Stimulated activated CD8-positive, alpha-beta memory T cell treated with anti-CD3 and anti-CD28 coated beads, Interleukin-2, amount 100 ng/mL, for 1 hour (primary cell): Measurements from ENCODE around the gene INPP5J.
"Not testable (repeated sequence)": the region's sequence is repeated elsewhere in the genome, so short reads cannot be mapped to it uniquely, and the experiment has no call there.

Experiments
- DNase-seq, 2 donors: peaks; one replicate each; pipeline ENCODE4 v3.0.0-alpha.2; 2020; ENCODE audit warnings: low read depth in 2 of 2

INPP5J gene

DNA sequence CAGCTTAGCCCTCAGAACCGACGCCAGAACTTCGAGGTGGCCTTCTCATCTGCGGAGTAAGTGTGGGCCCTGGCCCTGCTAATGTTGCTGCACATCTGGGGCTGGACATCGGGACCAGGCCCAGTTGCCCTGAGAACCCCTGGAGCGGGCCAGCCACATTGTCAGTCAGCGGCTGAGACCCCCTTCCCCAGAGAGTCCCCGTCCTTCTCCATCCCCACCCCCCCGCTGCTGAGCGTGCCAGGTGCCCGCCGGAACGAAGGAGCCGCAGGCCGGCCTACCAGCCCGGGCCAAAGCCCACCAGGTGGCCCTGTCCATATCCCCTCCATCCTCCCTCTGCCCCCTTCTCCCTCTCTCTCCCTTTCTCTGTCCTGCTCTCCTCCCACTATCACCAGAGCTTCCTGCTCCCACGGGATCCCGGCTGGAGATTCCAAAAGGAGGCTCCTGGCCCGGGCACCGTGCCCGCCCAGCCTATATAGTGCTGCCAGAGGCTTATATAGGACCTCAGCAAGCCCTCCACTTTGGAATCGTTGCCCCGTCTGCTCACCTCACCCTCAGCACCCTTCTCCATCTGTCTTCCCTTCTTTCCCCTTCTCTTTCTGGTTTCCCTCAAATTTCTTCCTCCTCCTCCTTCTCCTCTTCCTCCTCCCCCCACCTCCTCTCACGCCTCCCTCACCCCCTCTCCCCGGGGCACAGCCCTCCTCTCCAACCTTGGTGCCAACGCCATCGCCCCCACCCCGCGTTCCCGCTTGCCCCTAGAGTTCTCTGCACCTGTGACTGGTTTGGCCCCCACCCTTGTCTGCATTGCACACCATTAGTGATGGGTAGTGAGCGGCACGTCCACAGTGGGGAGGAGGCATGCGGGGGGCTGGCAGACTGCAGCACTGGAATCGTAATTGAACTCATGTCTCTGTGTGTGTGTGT, 22.7 kb upstream of the INPP5J start:
- DNase-seq: no peak

DNA sequence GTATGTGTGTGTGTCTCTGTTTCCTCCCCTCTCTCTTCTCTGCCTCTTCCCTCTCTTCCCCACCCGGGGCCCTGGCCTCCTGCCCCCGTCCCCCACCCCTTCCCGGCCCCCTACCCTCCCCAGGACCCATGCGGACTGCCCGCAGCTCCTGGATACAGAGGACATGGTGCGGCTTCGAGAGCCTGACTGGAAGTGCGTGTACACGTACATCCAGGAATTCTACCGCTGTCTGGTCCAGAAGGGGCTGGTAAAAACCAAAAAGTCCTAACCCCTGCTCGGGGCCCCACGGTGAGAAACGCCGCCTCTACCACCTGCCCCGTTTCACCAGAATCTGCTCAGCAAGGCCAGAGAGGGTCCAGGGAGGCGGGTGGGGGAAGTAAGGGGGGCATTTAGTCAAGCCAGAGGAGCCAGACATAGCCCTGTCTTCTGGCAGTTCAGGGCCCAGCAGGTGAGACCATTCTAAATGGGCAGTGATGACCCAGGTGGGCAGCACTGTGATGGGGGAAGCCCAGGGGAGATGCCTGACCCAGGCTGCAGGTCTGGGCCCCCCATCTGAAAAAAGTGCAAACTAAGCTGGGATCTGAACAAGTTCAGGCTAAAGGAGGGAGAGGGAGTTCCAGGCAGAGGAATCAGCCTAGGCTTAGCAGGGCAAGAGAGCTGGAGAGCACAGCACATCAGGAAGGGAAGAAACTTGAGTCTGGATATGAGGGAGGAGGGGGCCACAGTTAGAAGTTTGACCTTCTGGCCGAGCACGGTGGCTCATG, 21.8 kb upstream of the INPP5J start:
- DNase-seq: no peak

DNA sequence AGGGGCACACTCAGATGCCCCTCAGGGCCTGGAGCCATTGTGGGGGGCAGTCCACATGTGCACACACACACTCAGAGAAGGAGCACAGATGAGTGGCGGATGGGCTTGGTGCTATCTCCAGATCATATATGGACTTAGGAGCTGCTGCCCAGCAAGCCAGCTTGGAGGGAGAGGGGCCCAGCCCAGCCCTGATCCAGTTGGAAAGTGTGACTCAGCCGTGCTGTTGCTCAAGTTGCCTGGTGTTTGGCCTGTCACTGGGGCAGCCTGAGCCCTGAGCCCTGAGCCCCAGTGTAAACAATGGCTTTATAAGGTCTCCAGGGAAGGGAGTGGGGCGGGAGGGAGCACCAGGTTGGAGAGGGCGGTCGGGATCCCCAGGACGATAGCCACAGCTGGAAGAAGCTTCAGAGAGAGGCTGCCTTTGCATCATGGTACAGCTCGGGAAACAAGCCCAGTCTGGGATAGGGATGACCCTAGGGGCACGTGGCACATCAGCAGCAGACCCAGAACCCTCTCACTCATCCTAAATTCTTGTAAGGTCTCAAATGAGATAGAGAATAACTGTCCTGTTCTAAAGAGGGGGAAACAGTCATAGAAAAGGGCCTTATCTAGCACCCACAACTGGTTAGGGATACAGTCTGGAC, 20.2 kb upstream of the INPP5J start:
- no peak for DNase-seq

DNA sequence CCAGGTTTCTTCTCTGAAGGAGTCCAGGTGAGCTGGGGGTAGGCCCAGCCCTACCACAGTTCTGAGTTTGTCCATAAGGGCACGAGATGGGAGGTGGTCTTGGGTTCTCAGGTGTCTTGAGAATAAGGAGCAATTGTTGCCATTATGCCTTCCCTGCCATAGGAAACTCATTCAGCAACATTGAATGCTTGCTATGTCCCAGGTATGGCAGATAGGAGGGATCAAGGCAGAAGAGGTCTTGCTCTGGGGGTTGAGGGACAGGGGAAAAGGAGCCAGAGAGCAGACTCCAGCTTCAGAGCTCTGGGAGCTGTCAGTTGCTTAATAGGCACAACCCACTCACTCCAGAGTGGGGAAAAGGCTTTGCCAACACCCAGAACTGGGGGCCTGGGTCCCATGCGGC, 19.7 kb upstream of the INPP5J start:
- no peak for DNase-seq

DNA sequence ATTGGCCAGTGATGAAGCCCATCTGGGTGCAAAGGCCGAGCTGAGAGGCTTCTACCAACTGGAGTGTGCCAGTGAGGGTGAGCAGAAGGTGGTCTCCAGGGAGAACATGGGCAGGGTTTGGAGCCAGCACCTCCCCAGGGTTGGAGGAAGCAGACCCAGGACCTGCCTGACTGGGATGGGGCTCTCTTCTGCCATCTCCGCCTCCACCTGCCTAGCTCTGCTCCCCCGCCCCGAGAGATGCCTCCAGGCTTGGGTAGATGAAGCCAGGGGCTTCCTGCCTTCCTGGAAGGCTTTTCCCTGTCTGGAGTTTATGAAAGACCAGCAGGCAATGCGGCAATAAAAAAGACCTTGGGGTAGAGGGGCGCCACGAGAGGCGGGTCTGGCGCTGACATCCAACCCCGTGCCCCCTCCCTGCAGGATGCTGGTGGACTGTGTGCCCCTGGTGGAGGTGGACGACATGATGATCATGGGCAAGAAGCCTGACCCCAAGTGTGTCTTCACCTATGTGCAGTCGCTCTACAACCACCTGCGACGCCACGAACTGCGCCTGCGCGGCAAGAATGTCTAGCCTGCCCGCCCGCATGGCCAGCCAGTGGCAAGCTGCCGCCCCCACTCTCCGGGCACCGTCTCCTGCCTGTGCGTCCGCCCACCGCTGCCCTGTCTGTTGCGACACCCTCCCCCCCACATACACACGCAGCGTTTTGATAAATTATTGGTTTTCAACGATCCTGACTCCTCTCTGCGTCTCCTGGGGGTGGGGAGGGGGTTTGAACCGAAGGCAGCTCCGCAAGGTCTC, 18.7 kb upstream of the INPP5J start:
- no peak for DNase-seq

DNA sequence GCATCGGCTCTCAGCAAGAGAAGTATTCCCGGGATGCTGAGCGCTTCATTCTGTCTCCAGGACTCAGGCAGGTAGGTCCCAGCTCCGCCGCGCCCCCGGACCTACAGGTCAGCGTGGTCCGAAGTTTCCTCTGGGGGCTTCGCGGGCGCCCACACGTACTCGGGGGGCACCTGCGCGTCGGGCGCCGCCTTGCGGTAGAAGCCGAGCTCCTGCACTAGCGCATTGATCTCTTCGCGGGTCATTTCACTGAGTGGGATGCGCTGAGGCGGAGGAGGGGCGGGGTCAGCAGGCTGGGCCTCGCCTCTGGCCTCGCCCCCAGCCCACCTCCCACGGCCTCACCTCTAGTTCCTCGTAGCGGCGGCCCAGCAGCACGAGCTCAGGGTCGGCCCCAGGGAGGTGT, 17.9 kb upstream of the INPP5J start:
- no peak for DNase-seq

DNA sequence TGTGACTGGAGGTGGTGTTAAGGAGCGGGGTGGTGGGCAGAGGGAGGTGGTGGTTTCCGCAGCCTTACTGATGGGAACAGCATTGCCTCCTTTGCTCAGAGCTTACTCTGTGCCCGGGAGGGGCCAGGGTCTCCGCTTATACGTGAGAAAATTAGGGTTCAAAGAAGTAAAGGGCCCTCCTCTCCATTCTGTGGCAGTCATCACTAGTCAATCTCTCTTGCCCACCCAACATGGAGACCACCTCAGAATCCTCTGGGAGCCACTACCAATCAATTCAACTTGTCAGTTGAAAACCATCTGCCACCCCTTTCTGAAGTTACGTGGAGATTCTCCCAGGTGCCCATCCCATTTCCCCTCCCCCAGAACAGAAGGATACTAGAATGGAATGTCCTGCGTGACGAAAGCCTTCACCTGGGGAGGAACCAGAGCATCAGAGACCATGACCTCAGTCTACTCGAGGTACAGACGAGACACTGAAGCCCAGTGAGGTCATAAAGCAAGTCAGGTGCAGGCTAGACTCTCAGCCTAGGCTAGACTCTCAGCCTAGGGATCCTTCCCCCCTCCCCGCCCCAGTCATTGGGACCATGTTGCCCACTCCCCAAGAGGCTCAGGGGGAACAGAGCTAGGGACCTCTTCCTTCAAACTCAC, 17.4 kb upstream of the INPP5J start:
- DNase-seq: no peak

DNA sequence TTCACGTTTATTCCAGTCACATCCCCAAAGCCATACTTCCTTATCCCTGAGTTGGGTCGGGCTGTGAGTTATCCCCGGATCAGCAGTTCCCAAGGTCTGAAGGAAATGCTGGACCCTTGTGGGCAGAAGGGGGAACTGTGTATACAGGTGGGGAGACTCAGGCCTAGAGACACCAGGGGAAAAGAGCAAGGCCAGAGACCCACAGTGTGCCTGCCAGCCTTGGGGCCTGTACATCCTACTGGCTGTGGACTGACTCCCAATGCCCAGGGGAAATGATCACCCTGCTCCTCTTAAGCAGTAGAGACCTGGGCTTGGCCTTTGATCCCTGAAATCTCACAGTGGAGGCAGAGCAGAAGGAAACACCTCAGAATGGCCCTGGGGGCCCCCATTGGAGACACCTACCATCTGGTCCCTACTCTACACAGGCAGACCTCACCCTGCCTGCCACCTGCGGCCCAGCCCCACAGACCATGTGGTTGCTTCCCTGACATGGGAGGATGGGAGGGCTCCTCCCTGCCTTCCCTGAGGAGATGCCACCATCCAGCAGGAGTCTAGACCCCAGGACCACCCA, 16.7 kb upstream of the INPP5J start:
- DNase-seq: no peak

DNA sequence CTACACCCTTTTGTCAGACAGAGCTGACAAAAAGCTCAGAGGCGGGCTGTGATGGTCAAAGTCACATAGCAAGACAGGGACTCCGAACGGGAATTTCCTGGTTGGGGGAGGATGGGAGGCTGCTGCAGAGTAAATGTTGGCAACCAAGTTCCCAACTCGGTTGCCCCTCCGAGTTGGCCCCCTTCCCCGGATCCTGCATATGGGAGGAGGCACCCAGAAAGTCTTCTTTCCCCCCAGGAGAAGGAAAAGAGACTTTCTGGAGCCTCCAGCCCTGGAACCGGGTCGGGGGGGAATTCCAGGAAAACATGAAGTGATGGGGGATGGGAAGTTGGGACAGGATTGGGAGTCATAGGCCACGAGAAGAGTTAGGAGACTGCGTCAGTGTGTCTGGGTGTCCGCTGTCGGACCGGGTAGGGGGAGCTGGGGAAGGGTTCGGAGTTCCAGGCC, 16.0 kb upstream of the INPP5J start:
- DNase-seq: no peak

DNA sequence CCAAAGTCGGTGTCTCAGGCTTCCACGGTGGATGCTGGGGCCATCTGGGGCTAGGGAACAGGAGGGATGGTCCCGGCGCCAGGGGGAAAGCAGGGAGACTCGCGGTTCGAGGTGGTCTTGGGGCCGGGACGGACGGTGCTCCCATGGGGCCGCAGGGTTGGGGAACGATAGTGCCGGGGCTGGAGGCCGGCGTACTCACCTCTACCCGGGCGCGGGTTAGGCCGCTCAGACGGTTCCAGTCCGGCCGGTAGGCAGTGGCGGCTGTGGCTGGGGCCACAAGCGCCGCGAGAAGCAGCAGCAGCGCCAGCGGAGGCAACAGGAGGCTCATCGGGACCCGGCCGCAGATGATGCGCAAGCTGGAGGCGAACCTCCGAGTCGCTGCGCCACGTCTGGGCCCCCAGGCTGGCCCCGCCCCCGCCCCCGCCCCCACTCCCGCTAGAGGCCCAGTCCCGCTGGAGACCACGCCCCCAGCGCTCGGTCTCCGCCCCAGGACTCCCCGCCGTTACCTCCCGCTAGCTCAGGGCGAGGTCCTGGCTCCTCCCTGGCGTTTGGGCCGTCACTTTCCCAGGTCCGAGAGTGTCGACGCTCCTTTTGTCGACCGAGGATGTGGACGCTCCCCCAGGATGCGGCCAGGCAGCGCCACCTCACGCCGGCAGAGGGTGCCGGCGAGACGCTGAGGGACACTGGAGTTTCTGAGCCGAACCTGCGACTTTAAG, 15.4 kb upstream of the INPP5J start, which contains the start of gene SELENOM:
TSS of gene SELENOM (minus strand) at position 391 of the 716 bp plus-strand sequence. CDS start at position 328, 63 bp downstream.
- DNase-seq: peak; percentile 62 to 73

DNA sequence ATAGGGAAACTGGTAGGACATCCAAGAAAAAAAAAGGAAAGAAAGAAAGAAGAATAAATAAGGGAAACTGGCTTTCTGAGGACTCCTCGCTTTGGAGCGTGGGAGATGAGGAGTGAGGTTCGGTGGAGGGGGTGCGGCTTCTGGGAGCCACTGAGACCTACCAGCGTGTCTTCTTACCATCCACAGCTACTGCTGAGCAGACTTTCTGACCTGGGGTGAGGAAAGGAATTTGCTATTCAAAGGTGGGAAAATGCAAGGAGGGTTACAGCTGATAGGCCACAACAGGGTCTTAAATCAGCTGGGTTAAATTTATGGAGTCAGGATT, 14.9 kb upstream of the INPP5J start:
- DNase-seq: no peak

DNA sequence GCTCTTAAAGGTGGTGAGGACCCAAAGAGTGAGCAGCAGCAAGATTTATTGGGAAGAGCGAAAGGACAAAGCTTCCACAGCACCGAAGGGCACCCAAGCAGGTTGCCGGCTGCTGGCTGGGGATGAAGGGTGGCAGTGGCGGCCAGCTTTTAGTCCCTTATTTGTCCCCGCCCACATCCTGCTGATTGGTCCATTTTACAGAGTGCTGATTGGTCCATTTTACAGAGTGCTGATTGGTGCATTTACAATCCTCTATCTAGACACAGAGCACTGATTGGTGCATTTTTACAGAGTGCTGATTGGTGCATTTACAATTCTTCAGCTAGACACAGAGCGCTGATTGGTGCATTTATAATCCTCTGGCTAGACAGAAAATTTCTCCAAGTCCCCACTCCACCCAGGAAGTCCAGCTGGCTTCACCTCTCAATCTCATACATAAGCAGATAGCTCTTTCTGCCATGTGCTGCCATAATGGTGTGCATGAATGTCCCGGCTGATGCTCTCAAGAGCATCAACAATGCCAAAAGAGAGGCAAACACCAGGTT, 10.1 kb upstream of the INPP5J start:
- not testable (repeated sequence) for DNase-seq

DNA sequence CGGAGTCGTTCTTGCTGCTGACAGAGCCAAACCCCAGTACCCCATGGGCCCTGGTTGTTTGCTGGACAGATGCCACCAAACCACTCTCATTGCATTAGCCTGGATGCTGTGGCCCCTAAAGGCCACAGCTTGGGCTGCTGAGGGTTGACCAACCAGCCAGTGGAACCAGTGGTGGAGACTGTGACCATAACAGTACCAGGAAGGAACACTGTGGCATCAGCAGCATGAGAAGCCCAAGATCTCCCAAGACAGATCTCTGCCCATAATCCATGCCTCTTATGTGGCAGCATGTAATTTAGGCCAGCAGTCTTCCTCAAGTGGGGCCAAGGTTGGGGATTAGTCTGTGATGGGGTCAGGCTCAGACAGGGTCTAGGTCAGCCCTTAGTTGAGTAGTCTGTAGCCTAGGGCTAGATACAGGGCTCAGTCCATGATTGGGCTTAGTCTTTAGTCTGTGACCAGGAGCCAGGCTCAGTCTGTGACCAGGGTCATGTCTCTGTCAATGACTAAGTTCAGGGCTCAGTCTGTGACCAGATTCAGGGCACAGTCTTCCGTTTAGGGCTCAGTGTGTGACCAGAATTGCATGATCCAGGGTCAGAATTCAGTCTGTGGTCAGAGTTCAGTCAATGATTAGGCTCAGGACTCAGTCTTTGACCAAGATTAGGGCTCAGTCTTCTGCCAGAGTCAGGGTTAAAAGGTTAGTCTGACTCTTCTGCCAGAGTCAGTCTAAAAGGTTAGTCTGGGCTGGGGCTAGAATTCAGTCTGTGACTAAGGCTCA, 4.5 kb upstream of the INPP5J start:
- no peak for DNase-seq

DNA sequence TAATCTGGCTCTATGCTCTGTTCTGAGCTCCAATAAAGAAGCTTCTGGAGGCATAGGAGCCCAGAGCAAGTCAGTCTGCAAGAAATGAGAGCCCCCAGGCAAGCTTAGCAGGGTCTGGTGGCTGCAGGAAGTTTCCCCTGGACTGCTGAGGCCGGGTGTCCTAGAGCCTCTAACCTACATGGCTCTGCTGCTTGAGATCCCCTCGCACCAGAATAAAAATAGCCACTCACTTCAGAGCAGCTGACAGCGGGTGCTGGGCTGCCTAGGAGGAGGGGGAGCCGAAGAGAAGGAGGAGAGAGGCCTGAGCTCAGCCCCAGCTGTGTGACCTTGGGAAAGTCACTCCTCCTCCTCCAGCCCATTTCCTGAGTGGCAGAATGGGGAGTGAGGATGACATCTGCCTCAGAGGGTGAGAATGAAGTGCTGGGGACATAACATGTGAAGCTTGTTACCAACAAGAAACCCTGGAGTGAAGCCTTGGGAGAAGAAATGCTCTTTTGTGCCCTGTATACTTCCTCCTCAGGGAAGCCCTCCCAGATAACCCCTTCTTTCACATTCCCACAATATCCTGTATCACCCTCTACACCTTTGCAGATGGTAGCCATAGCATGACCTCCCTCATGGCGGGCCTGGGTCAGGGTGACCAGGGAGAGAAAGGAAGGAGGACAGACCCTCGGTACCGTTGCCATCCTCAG, 3.6 kb upstream of the INPP5J start:
- no peak for DNase-seq

DNA sequence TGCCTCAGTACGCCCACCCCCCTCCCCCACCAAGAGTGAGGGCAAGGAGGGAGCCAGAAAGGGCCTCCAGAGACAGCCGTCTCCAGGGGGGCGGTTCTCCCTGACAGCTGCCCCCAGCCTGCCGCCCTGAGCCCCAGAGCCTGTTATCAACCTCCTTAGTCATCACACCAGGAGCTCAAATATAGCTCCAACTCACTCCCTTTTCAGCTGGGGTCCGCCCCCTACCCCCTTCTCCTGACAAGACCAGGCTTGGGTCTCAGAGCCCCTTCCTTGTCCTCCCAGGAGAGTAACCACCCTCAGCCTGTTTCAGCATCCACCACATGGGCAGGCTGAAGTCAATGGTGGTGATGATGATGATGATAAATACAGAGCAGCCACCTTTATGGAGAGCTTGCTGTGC, 2.5 kb upstream of the INPP5J start:
- DNase-seq: no peak

DNA sequence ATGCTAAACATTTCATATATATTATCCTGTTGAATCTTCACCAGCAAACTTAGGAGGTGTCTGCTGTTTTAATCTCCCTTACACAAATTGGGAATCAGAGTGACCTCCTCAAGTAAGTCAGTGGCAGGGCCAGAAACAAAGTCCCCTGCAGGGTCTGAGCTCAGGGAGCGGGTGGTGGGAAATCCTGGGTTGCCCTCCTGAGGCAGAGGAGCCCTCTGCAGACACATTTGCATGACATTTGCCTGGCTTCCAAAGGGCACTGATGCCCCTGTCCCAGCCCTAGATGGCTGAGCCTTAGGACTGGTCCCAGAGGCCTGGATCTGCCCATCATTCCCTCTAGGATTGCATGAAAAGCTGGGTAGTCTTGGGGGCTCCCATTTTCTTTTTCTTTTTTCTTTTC, 2.1 kb upstream of the INPP5J start:
- DNase-seq: no peak

DNA sequence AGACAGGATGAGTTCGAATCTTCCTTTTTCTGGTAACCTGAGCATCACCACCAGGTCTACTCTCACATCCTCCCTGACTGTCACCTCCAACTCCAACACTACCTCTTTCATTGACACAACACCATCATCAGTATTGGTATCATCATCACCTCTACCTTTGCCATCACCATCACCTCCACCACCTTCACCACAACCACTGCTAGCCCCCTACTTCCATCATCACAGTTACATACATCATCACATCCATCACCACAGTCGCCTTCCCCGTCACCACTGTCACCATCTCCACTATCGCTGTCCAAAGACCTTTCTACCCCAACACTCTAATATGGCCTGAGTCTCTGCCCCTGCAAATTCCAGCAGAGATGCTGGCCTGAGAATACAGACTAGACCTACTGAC, 1.4 kb upstream of the INPP5J start:
- DNase-seq: no peak

DNA sequence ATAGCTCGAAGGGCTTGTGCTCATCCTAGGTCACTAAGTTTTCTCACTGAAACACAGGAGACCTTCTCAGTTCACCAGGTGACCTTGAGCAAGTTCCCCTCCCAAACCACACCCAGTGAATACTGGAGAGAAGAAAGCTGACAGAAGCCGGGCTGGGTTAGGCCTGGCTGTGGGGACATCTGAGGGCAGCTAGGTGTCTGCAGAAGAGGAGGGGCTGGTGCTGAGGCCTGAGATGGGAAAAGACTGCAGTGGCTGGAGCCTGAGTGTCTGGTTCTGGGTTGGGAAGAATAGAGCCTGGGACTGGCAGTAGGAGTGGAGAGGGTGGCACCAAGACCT, 602 bp upstream of the INPP5J start:
- DNase-seq: no peak

DNA sequence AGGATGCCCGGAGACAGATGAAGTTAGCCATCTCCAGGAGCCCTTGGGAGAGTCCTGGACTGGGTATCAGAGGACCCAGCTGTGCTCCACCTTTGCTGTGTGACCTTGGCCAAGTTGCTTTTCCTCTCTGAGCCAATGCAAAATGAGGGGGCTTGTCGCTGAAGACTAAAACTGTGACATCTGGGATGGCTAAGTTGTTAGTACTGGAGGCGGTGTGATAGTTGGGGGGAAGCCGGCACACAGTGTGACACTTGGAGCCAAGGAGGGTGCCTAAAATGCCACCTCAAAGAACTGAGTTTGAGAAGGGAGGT, 481 bp downstream of the INPP5J start:
- no peak for DNase-seq
